HEK293 (cell line): ENCODE results near the gene RER1.

ENCODE experiments used
- CTCF ChIA-PET: fragments of 350-600 bp; formaldehyde crosslinking; extraction: SDS; loops from one replicate; lab custom pipeline; 2021; ENCODE audit warnings: antibody characterized with exemption; lab: Yijun Ruan, JAX
- POLR2A ChIA-PET: fragments of 300-600 bp; formaldehyde crosslinking; extraction: SDS; loops from one replicate; lab custom pipeline; 2020; ENCODE audit warnings: antibody characterized with exemption, inconsistent platforms; lab: Yijun Ruan, JAX
- H3K27ac ChIP-seq: fragments of 200-500 bp; sonication (Bioruptor generic); 2 replicates; pipeline ENCODE4 v1.5.1; 2014; ENCODE audit warnings: low read depth, low read length, control low read depth, inconsistent platforms; ENCODE audit errors: extremely low read depth
- H3K36me3 ChIP-seq, 2 experiments: fragments of 200-500 bp in 1 of 2; sonication (Bioruptor generic) in 1 of 2; 1 replicate in 1 of 2; 2 replicates in 1 of 2; pipeline ENCODE4 v1.5.1; 2014 to 2017; ENCODE audit warnings: inconsistent platforms in 2 of 2, low read length in 2 of 2; ENCODE audit not compliant: control insufficient read depth in 2 of 2, insufficient read depth in 1 of 2
- H3K4me1 ChIP-seq: fragments of 200-500 bp; sonication (Bioruptor generic); 2 replicates; pipeline ENCODE4 v1.5.1; 2014; ENCODE audit warnings: mild to moderate bottlenecking, low read length, inconsistent platforms; ENCODE audit not compliant: control insufficient read depth, insufficient read depth
- H3K4me3 ChIP-seq: 2 replicates; pipeline ENCODE4 v1.5.1; 2011; ENCODE audit warnings: low read depth, mild to moderate bottlenecking, control low read depth, low read length, moderate library complexity
- H3K9me3 ChIP-seq: fragments of 200-500 bp; sonication (Bioruptor generic); 2 replicates; pipeline ENCODE4 v1.5.1; 2014; ENCODE audit warnings: low read depth, low read length, inconsistent platforms; ENCODE audit not compliant: control insufficient read depth, insufficient read depth
- BCL11A ChIP-seq: fragments of 450-650 bp; formaldehyde crosslinking; IDR thresholded peaks from 2 replicates; pipeline ENCODE4 v1.5.1; 2016; ENCODE audit warnings: low read depth, missing biosample characterization, missing genetic modification characterization
- GFI1B ChIP-seq: fragments of 450-650 bp; formaldehyde crosslinking; IDR thresholded peaks from 2 replicates; pipeline ENCODE4 v1.5.1; 2016; ENCODE audit warnings: missing biosample characterization, missing genetic modification characterization
- KLF8 ChIP-seq: fragments of 450-650 bp; formaldehyde crosslinking; IDR thresholded peaks from 2 replicates; pipeline ENCODE4 v1.5.1; 2016; ENCODE audit warnings: missing biosample characterization, missing genetic modification characterization
- ZBTB48 ChIP-seq: fragments of 450-650 bp; formaldehyde crosslinking; IDR thresholded peaks from 2 replicates; pipeline ENCODE4 v1.5.1; 2016; ENCODE audit warnings: missing biosample characterization, missing genetic modification characterization
- ZFP69B ChIP-seq: fragments of 450-650 bp; formaldehyde crosslinking; IDR thresholded peaks from 2 replicates; pipeline ENCODE4 v1.5.1; 2016; ENCODE audit warnings: missing biosample characterization, missing genetic modification characterization
- ZNF175 ChIP-seq: fragments of 450-650 bp; formaldehyde crosslinking; IDR thresholded peaks from 2 replicates; pipeline ENCODE4 v1.5.1; 2016; ENCODE audit warnings: missing biosample characterization, missing genetic modification characterization
- ZNF202 ChIP-seq: fragments of 450-650 bp; formaldehyde crosslinking; IDR thresholded peaks from 2 replicates; pipeline ENCODE4 v1.5.1; 2016; ENCODE audit warnings: missing biosample characterization, missing genetic modification characterization, borderline replicate concordance
- ZNF221 ChIP-seq: fragments of 450-650 bp; formaldehyde crosslinking; IDR thresholded peaks from 2 replicates; pipeline ENCODE4 v1.5.1; 2017; ENCODE audit warnings: missing biosample characterization, missing genetic modification characterization, borderline replicate concordance
- ZNF274 ChIP-seq, 2 experiments: fragments of 200-500 bp in 1 of 2; fragments of 450-650 bp in 1 of 2; sonication (Bioruptor generic) in 1 of 2; formaldehyde crosslinking in 1 of 2; IDR thresholded peaks; 2 replicates each; pipeline versions ENCODE4 v1.5.1 to v1.6.1; 2014 to 2016; ENCODE audit warnings: borderline replicate concordance in 1 of 2, inconsistent platforms in 1 of 2, low read length in 1 of 2, missing biosample characterization in 1 of 2, missing genetic modification characterization in 1 of 2
- ZNF324 ChIP-seq: fragments of 450-650 bp; formaldehyde crosslinking; IDR thresholded peaks from 2 replicates; pipeline ENCODE4 v1.5.1; 2016; ENCODE audit warnings: missing biosample characterization, missing genetic modification characterization
- ZNF335 ChIP-seq: fragments of 450-650 bp; formaldehyde crosslinking; conservative IDR thresholded peaks from 2 replicates; pipeline ENCODE4 v1.5.1; 2016; ENCODE audit warnings: missing biosample characterization, missing genetic modification characterization
- ZNF488 ChIP-seq: fragments of 450-650 bp; formaldehyde crosslinking; IDR thresholded peaks from 2 replicates; pipeline ENCODE4 v1.5.1; 2016; ENCODE audit warnings: missing biosample characterization, missing genetic modification characterization
- ZNF501 ChIP-seq: fragments of 450-650 bp; formaldehyde crosslinking; IDR thresholded peaks from 2 replicates; pipeline ENCODE4 v1.5.1; 2016; ENCODE audit warnings: missing biosample characterization, missing genetic modification characterization
- ZNF629 ChIP-seq: fragments of 450-650 bp; formaldehyde crosslinking; IDR thresholded peaks from 2 replicates; pipeline ENCODE4 v1.5.1; 2017; ENCODE audit warnings: missing biosample characterization, missing genetic modification characterization
- ZNF639 ChIP-seq: fragments of 450-650 bp; formaldehyde crosslinking; IDR thresholded peaks from 2 replicates; pipeline ENCODE4 v1.5.1; 2016; ENCODE audit warnings: missing biosample characterization, missing genetic modification characterization
- ZNF654 ChIP-seq: fragments of 450-650 bp; formaldehyde crosslinking; IDR thresholded peaks from 2 replicates; pipeline ENCODE4 v1.5.1; 2016; ENCODE audit warnings: low read depth, missing biosample characterization, missing genetic modification characterization
- ZNF707 ChIP-seq: fragments of 450-650 bp; formaldehyde crosslinking; IDR thresholded peaks from 2 replicates; pipeline ENCODE4 v1.5.1; 2016; ENCODE audit warnings: missing biosample characterization, missing genetic modification characterization
- ZSCAN18 ChIP-seq: fragments of 450-650 bp; formaldehyde crosslinking; IDR thresholded peaks from 2 replicates; pipeline ENCODE4 v1.5.1; 2016; ENCODE audit warnings: missing biosample characterization, missing genetic modification characterization
- ZSCAN23 ChIP-seq: fragments of 450-650 bp; formaldehyde crosslinking; IDR thresholded peaks from 2 replicates; pipeline ENCODE4 v1.5.1; 2016; ENCODE audit warnings: missing biosample characterization, missing genetic modification characterization
- TF ChIP-seq, protein P1 (sequence below): fragments of 450-650 bp; formaldehyde crosslinking; IDR thresholded peaks from 2 replicates; pipeline ENCODE4 v1.5.1; 2016; ENCODE audit warnings: missing biosample characterization, missing genetic modification characterization
- TF ChIP-seq, protein P2 (sequence below): fragments of 450-650 bp; formaldehyde crosslinking; IDR thresholded peaks from 2 replicates; pipeline ENCODE4 v1.5.1; 2016; ENCODE audit warnings: missing biosample characterization, missing genetic modification characterization

RER1 gene

DNA sequence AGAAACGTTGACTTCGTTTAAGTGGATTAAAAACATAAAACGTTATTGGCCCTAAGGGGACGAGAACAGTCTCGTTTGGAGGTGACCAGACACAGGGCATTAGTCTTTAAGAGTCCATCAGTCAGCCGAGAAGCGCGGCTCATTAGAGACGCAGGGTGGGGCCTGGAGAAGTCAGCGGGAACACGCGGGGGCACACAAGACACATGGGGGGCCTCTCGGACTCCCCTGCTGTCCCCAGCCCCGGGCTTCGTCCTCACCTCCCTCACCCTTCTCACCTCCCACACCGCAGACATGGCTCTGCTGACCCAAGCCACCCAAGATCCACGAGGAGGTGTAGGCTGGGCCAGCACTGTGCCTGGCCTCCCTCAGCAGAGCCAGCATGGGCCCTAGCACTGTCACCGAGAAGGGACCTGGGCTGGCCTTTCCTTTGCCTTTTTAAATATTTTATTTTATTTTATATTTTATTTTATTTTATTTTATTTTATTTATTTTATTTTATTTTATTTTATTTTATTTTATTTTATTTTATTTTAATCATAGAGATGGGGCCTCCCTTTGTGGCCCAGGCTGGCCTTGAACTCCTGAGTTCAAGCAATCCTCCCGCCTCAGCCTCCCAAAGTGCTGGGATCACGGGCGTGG, 49.1 kb upstream of the RER1 start (continued):
- TF ChIP-seq ZBTB48 (no peak), ZNF202 (no peak), ZNF629 (tag by site-specific recombination) (no peak), ZNF639 (tag by site-specific recombination) (no peak), ZNF654 (no peak), BCL11A (tag by site-specific recombination) (no peak)
- TF ChIP-seq, protein P1, sequence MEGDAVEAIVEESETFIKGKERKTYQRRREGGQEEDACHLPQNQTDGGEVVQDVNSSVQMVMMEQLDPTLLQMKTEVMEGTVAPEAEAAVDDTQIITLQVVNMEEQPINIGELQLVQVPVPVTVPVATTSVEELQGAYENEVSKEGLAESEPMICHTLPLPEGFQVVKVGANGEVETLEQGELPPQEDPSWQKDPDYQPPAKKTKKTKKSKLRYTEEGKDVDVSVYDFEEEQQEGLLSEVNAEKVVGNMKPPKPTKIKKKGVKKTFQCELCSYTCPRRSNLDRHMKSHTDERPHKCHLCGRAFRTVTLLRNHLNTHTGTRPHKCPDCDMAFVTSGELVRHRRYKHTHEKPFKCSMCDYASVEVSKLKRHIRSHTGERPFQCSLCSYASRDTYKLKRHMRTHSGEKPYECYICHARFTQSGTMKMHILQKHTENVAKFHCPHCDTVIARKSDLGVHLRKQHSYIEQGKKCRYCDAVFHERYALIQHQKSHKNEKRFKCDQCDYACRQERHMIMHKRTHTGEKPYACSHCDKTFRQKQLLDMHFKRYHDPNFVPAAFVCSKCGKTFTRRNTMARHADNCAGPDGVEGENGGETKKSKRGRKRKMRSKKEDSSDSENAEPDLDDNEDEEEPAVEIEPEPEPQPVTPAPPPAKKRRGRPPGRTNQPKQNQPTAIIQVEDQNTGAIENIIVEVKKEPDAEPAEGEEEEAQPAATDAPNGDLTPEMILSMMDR (tag by site-specific recombination), result no peak
- TF ChIP-seq, protein P2, sequence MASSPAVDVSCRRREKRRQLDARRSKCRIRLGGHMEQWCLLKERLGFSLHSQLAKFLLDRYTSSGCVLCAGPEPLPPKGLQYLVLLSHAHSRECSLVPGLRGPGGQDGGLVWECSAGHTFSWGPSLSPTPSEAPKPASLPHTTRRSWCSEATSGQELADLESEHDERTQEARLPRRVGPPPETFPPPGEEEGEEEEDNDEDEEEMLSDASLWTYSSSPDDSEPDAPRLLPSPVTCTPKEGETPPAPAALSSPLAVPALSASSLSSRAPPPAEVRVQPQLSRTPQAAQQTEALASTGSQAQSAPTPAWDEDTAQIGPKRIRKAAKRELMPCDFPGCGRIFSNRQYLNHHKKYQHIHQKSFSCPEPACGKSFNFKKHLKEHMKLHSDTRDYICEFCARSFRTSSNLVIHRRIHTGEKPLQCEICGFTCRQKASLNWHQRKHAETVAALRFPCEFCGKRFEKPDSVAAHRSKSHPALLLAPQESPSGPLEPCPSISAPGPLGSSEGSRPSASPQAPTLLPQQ (tag by site-specific recombination), result no peak

DNA sequence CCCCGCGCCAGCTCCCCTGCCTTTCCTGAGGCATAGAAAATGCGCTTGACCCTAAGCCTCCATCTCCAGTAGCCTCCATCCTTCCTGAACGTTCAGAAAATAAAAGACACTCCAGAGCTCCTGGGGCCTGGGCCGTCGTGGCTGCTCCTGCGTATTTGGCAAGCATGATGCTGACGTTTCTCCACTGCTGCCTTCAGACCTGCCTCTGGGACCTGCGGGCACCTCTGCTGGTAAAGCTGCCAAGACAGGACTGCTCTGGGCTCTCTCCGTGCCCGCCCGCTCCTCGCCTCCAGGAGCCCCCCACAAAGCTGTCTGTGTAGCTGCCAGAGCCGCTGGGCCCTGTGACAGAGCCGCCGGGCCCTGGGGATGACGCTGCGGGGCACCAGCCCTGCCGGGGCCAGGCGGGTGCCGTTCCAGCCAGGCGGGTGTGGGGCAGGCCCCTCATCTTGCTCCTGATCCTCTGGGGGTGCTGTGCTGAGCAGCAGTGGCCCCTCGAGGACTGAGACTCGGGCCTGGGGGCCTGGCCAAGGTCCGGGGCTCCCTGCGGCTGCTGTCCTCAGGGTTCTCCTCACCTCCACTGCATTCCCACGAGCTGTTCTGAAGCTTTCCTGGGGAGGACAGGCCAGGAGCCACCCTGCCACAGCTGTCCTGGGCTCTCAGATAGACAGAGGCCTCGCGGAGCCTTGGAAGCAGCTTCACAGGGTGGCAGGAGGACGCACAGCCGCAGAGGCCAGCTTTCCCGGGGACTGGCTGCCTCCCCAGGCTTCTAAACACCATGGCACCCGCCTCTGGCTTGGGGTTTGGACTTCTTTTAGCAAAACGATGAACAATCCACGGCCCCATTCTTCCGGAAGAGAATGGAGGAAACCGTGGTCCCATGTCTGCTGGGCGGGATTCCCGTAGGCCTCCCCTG, 48.4 kb upstream of the RER1 start:
- H3K36me3 ChIP-seq, result no peaks in the 10 kb centered on the region
- H3K27ac ChIP-seq, result no peak overlapping the region
- no peak overlapping the region for H3K4me3 ChIP-seq
- no peak for TF ChIP-seq ZSCAN18 (tag by site-specific recombination)
- TF ChIP-seq ZNF335 (tag by site-specific recombination), result 0 out of 2 replicates have a peak, but pooled peaks have one; percentile 21
- no peaks in the 10 kb centered on the region for H3K9me3 ChIP-seq
- CTCF ChIA-PET, result no interaction called here
- H3K4me1 ChIP-seq, result no peaks in the 10 kb centered on the region
- POLR2A ChIA-PET, result no interaction called here

DNA sequence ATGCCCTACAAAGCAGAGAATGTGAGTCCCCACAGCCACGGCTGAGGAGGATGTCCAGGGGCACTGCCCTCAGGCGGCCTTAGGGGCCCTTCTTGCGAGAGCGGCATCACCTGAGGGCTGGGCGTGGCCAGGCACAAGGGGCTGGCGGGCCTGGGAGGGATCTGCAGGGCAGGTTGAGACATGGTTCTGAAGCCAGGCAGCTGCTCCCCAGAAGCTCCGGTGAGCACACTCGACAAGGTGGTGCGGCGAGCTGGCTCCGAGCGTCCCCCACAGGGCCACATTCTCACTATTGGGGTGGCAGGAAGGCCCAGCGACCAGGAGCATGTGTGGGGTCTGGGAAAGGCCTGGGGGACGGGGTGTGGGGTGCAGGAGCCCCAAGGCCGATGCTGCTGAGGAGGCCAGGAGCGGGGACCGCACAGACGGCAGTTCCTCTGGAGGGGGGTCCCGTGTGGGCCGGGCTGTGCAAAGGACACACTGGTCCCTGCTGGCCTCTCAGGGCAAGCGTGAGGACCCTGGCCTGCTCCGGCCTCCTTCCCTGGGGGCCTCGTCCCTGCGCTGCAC, 47.4 kb upstream of the RER1 start:
- no peak overlapping the region for H3K27ac ChIP-seq
- H3K36me3 ChIP-seq, result no peaks in the 10 kb centered on the region
- no peaks in the 10 kb centered on the region for H3K9me3 ChIP-seq
- no peak overlapping the region for H3K4me3 ChIP-seq
- ChIA-PET POLR2A (no interaction called here), CTCF (no interaction called here)
- no peaks in the 10 kb centered on the region for H3K4me1 ChIP-seq
- TF ChIP-seq ZNF707 (tag by site-specific recombination) (no peak), ZNF324 (tag by site-specific recombination) (no peak), ZNF221 (tag by site-specific recombination) (no peak), ZNF488 (tag by site-specific recombination) (no peak), ZNF175 (tag by site-specific recombination) (no peak), ZNF501 (tag by site-specific recombination) (no peak), GFI1B (tag by site-specific recombination) (no peak), ZFP69B (tag by site-specific recombination) (no peak), ZNF274 (IDR thresholded peaks at IDR 0.05; ENCODE audit: low read length) (no peak), ZNF274 (tag by site-specific recombination; IDR thresholded peaks at IDR 0.05; ENCODE audit: borderline replicate concordance) (no peak), ZSCAN23 (tag by site-specific recombination) (no peak), KLF8 (tag by site-specific recombination) (no peak)
